ENCODE results near the gene DOCK9.

The DOCK9 gene

GRCh38 chr13:98985591-98985990 is 7.7 kb upstream of the DOCK9 start:
- Histone ChIP-seq H3F3A (ENCODE audit: insufficient read depth, low read length) (no peaks in the 10 kb centered on the region), H4K20me1 (ENCODE audit: insufficient read depth, low read length) (no peaks in the 10 kb centered on the region), H3K4me2 (ENCODE audit: low read length) (no peak overlapping the region), H3K9me3 (ENCODE audit: low read length) (no peaks in the 10 kb centered on the region), H3K4me3 (ENCODE audit: low read depth, low read length, poor library complexity, severe bottlenecking) (no peak overlapping the region), H3K79me2 (ENCODE audit: insufficient read depth, low read length) (no peaks in the 10 kb centered on the region), H3K27me3 (ENCODE audit: insufficient read depth, low read length) (no peaks in the 10 kb centered on the region), H3K27ac (ENCODE audit: low read depth, low read length, poor library complexity, severe bottlenecking) (no peak overlapping the region), H3K9ac (ENCODE audit: low read length) (no peak overlapping the region), H3K9me2 (ENCODE audit: low read depth, low read length) (no peaks in the 10 kb centered on the region), H3K36me3 (ENCODE audit: insufficient read depth, low read length) (no peaks in the 10 kb centered on the region), H3K4me1 (ENCODE audit: insufficient read depth, low read length, severe bottlenecking) (no peaks in the 10 kb centered on the region), H2AFZ (ENCODE audit: low read length) (no peak overlapping the region)
- TF ChIP-seq CTCF (IDR thresholded peaks at IDR 0.05; ENCODE audit: low read length) (no peak), EZH2 (IDR thresholded peaks at IDR 0.05; ENCODE audit: borderline replicate concordance, low read length) (no peak)

- H3K27me3 ChIP-seq (ENCODE audit: insufficient read depth, low read length): no peaks in the 10 kb centered on the region
- H3F3A ChIP-seq (ENCODE audit: insufficient read depth, low read length): no peaks in the 10 kb centered on the region
- H3K4me3 ChIP-seq (ENCODE audit: low read depth, low read length, poor library complexity, severe bottlenecking): no peak overlapping the region
- H3K9ac ChIP-seq (ENCODE audit: low read length): no peak overlapping the region
- no peak for TF ChIP-seq EZH2 (IDR thresholded peaks at IDR 0.05; ENCODE audit: borderline replicate concordance, low read length)
- no peaks in the 10 kb centered on the region for H4K20me1 ChIP-seq (ENCODE audit: insufficient read depth, low read length)
- no peak overlapping the region for H3K27ac ChIP-seq (ENCODE audit: low read depth, low read length, poor library complexity, severe bottlenecking)
- H3K9me2 ChIP-seq (ENCODE audit: low read depth, low read length): no peaks in the 10 kb centered on the region
- H3K36me3 ChIP-seq (ENCODE audit: insufficient read depth, low read length): no peaks in the 10 kb centered on the region
- no peak overlapping the region for H3K4me2 ChIP-seq (ENCODE audit: low read length)
- H2AFZ ChIP-seq (ENCODE audit: low read length): no peak overlapping the region
- no peaks in the 10 kb centered on the region for H3K79me2 ChIP-seq (ENCODE audit: insufficient read depth, low read length)
- H3K4me1 ChIP-seq (ENCODE audit: insufficient read depth, low read length, severe bottlenecking): no peaks in the 10 kb centered on the region
- no peaks in the 10 kb centered on the region for H3K9me3 ChIP-seq (ENCODE audit: low read length)
These were observed 7.1 kb upstream of the DOCK9 start for GRCh38 chr13:98984983-98985382.

- H4K20me1 ChIP-seq (ENCODE audit: insufficient read depth, low read length): no peaks in the 10 kb centered on the region
- H3F3A ChIP-seq (ENCODE audit: insufficient read depth, low read length): no peaks in the 10 kb centered on the region
- no peaks in the 10 kb centered on the region for H3K9me3 ChIP-seq (ENCODE audit: low read length)
- H3K9me2 ChIP-seq (ENCODE audit: low read depth, low read length): no peaks in the 10 kb centered on the region
- H3K4me3 ChIP-seq (ENCODE audit: low read depth, low read length, poor library complexity, severe bottlenecking): no peak overlapping the region
- TF ChIP-seq EZH2 (IDR thresholded peaks at IDR 0.05; ENCODE audit: borderline replicate concordance, low read length): no peak
- TF ChIP-seq CTCF (IDR thresholded peaks at IDR 0.05; ENCODE audit: low read length): no peak
- H3K9ac ChIP-seq (ENCODE audit: low read length): no peak overlapping the region
- no peak overlapping the region for H3K27ac ChIP-seq (ENCODE audit: low read depth, low read length, poor library complexity, severe bottlenecking)
- H3K4me1 ChIP-seq (ENCODE audit: insufficient read depth, low read length, severe bottlenecking): no peaks in the 10 kb centered on the region
- no peak overlapping the region for H3K4me2 ChIP-seq (ENCODE audit: low read length)
- no peak overlapping the region for H2AFZ ChIP-seq (ENCODE audit: low read length)
- no peaks in the 10 kb centered on the region for H3K79me2 ChIP-seq (ENCODE audit: insufficient read depth, low read length)
- no peaks in the 10 kb centered on the region for H3K27me3 ChIP-seq (ENCODE audit: insufficient read depth, low read length)
- H3K36me3 ChIP-seq (ENCODE audit: insufficient read depth, low read length): no peaks in the 10 kb centered on the region
These were observed 6.3 kb upstream of the DOCK9 start for GRCh38 chr13:98984118-98984517.

- no peak for TF ChIP-seq CTCF (IDR thresholded peaks at IDR 0.05; ENCODE audit: low read length)
- no peak for TF ChIP-seq EZH2 (IDR thresholded peaks at IDR 0.05; ENCODE audit: borderline replicate concordance, low read length)
These were observed 5.3 kb upstream of the DOCK9 start for GRCh38 chr13:98983182-98983581.

More at GRCh38 chr13:98983182-98983581, 5.3 kb upstream of the DOCK9 start:
- no peak overlapping the region for H3K4me2 ChIP-seq (ENCODE audit: low read length)
- no peaks in the 10 kb centered on the region for H3K9me2 ChIP-seq (ENCODE audit: low read depth, low read length)
- no peak overlapping the region for H2AFZ ChIP-seq (ENCODE audit: low read length)
- no peaks in the 10 kb centered on the region for H3K9me3 ChIP-seq (ENCODE audit: low read length)
- no peaks in the 10 kb centered on the region for H3K4me1 ChIP-seq (ENCODE audit: insufficient read depth, low read length, severe bottlenecking)
- H3K27me3 ChIP-seq (ENCODE audit: insufficient read depth, low read length): no peaks in the 10 kb centered on the region
- H3K36me3 ChIP-seq (ENCODE audit: insufficient read depth, low read length): no peaks in the 10 kb centered on the region
- H3K4me3 ChIP-seq (ENCODE audit: low read depth, low read length, poor library complexity, severe bottlenecking): no peak overlapping the region
- H4K20me1 ChIP-seq (ENCODE audit: insufficient read depth, low read length): no peaks in the 10 kb centered on the region
- no peaks in the 10 kb centered on the region for H3F3A ChIP-seq (ENCODE audit: insufficient read depth, low read length)
- H3K9ac ChIP-seq (ENCODE audit: low read length): no peak overlapping the region
- no peaks in the 10 kb centered on the region for H3K79me2 ChIP-seq (ENCODE audit: insufficient read depth, low read length)
- H3K27ac ChIP-seq (ENCODE audit: low read depth, low read length, poor library complexity, severe bottlenecking): no peak overlapping the region
